Neural crest cell (in vitro differentiated cells): Measurements from ENCODE around the gene PTH1R. TPM values are rescaled to one million over a fixed set of nuclear protein-coding genes. Genes with fewer than 3 reads are reported as not detected.

Experiments
- DNase-seq: peaks from one replicate; pipeline ENCODE4 v3.0.0; 2021; ENCODE audit warnings: low read depth, mixed read lengths, low spot score
- H3K27ac Mint-ChIP-seq: one replicate; pipeline ENCODE4 v1.8.0; 2021; ENCODE audit warnings: mild to moderate bottlenecking, mixed read lengths; ENCODE audit not compliant: unreplicated experiment
- H3K27me3 Mint-ChIP-seq: 2 replicates; pipeline ENCODE4 v1.8.0; 2021; ENCODE audit warnings: low read depth, mild to moderate bottlenecking, mixed read lengths
- H3K36me3 Mint-ChIP-seq: 2 replicates; pipeline ENCODE4 v1.8.0; 2021; ENCODE audit warnings: low read depth, mild to moderate bottlenecking, mixed read lengths
- H3K4me1 Mint-ChIP-seq: 2 replicates; pipeline ENCODE4 v1.8.0; 2021; ENCODE audit warnings: mixed read lengths
- H3K4me3 Mint-ChIP-seq: one replicate; pipeline ENCODE4 v1.8.0; 2021; ENCODE audit warnings: mild to moderate bottlenecking, mixed read lengths
- H3K9me3 Mint-ChIP-seq: 2 replicates; pipeline ENCODE4 v1.8.0; 2021; ENCODE audit warnings: mixed read lengths
- CTCF ChIP-seq: fragments of 200-600 bp; sonication (generic); conservative IDR thresholded peaks from 2 replicates; pipeline ENCODE4 v1.5.0; 2021; ENCODE audit warnings: antibody characterized with exemption, mild to moderate bottlenecking
- total RNA-seq: library from RNA; stranded (reverse); gene quantifications from 2 replicates; pipeline ENCODE4 v1.2.1, GENCODE V29; 2021

The PTH1R gene
- total RNA-seq, 1 donor from 2014 or later: 0.14 TPM

DNA sequence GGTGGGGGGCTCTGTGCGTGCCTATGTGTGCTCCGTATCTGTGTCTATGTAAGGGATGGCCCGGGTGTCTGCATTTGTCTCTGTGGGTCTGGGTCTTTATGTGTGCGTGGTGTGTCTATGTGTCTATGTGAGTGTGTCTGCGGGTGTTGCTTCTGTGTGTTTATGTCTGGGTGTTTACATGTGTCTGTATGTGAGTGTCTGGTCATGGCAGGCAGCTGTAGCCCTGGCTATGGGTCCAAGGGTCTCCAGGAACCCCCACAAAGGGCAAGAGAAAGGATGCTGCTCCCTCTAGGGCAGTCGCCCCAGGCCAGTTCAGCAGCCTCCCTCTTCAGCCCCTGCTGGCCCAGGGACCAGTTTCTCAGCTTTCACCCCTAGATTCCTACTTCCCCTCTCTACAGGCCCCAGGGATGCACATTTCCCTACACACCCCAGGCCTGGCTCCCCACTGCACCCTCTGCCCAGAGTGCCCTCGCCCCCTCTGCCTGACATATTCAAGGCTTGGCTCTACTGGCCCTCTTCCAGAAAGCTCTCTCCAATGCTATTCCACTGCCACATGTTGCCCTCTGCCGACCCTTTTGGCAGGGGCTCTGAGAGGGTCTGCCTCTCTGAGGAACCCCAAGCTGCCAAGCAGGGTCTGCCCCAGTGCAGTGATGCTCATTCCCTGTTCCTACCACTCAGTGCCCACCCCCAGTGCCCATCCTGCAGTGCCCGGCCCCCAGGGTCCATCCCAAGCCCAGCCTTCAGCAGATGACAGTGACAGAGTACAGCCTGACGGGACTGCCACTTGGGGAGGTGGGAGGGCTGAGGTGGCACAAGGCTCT is 13.2 kb upstream of the PTH1R start:
- TF ChIP-seq CTCF: no peak
- no peak overlapping the region for H3K4me3 Mint-ChIP-seq
- H3K27me3 Mint-ChIP-seq: no peaks in the 10 kb centered on the region
- peaks cover 17% of the 10 kb centered on the region for H3K4me1 Mint-ChIP-seq
- H3K9me3 Mint-ChIP-seq: no peaks in the 10 kb centered on the region
- no peaks in the 10 kb centered on the region for H3K36me3 Mint-ChIP-seq
- H3K27ac Mint-ChIP-seq: no peak overlapping the region
- no peak for DNase-seq

DNA sequence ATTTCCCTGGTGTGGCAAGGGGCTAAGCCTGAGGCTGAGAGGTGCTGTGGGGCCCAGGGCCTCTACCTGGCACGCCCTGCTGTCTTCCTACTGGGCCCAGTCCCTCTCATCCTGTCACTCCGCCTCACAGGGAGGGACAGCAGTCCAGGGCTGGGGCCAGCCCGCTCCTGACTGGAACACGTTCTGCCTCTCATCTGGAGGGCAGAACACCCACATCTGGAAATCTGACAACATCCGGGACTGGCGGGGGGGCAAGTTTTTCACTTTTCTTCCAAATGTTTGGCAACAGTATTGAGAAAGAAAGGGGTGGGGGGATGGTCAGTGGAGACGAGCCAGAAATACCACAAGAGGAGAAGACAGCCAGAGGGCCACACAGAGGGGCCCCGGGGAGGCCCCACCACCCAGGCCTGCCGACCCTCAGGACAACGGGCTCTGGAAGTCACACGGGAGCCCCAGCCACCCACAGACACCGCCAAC is 12.5 kb upstream of the PTH1R start:
- Mint-ChIP-seq H3K4me3 (no peak overlapping the region), H3K27me3 (peaks cover 3% of the 10 kb centered on the region), H3K27ac (no peak overlapping the region), H3K4me1 (peaks cover 20% of the 10 kb centered on the region), H3K9me3 (no peaks in the 10 kb centered on the region), H3K36me3 (no peaks in the 10 kb centered on the region)
- no peak for TF ChIP-seq CTCF
- DNase-seq: no peak

DNA sequence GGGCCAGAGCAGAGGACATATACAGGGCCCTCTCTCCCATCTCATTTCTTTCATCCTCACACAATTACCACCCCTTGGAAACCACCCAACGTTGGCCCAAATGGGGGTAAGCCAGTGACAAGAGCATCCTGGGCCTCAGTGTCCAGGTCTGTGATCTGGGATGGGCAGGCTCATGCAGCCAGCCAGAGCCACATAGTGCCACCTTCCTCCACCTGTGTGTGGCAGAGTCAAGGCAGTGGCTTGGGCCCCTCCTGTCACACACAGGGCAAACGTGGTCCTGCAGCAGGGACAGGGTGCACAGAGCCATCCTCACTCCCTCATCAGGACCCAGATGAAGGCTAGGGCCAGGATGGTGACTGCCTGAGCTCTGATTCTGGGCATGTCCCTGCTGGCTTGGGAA is 12.0 kb upstream of the PTH1R start:
- Mint-ChIP-seq H3K4me3 (no peak overlapping the region), H3K9me3 (no peaks in the 10 kb centered on the region), H3K4me1 (peaks cover 20% of the 10 kb centered on the region), H3K27ac (no peak overlapping the region), H3K27me3 (peaks cover 3% of the 10 kb centered on the region), H3K36me3 (no peaks in the 10 kb centered on the region)
- no peak for TF ChIP-seq CTCF
- DNase-seq: no peak

GRCh38 chr3:46866032-46866595 is 11.4 kb upstream of the PTH1R start:
- DNase-seq: no peak
- Mint-ChIP-seq H3K36me3 (no peaks in the 10 kb centered on the region), H3K9me3 (no peaks in the 10 kb centered on the region), H3K4me3 (no peak overlapping the region), H3K4me1 (peaks cover 20% of the 10 kb centered on the region), H3K27ac (no peak overlapping the region), H3K27me3 (peaks cover 3% of the 10 kb centered on the region)
- no peak for TF ChIP-seq CTCF

- Mint-ChIP-seq H3K4me3 (no peak overlapping the region), H3K9me3 (no peaks in the 10 kb centered on the region), H3K27me3 (peaks cover 3% of the 10 kb centered on the region), H3K4me1 (peaks cover 20% of the 10 kb centered on the region), H3K36me3 (no peaks in the 10 kb centered on the region), H3K27ac (no peak overlapping the region)
- peak; percentile 84 for TF ChIP-seq CTCF
- peak; percentile 85 for DNase-seq
Observed at GRCh38 chr3:46866720-46867549, 10.6 kb upstream of the PTH1R start.
